T-helper 17 cell (primary cell): Measurements from ENCODE around the gene OR6C3. TPM values are rescaled to one million over a fixed set of nuclear protein-coding genes. Genes with fewer than 3 reads are reported as not detected.

Experiments
- total RNA-seq, 4 donors: library from RNA in 2 of 4; stranded (reverse) in 2 of 4; gene quantifications; one replicate each; pipeline ENCODE4 v1.2.3 and lab custom pipeline; 2022 to 2026

Gene OR6C3
- total RNA-seq, 2 donors from 2014 or later = not detected

Other genes starting within 250 kb of the OR6C3 start
- gene OR9K2, start 204.3 kb upstream of the OR6C3 start, total RNA-seq = not detected
- not detected for gene OR10A7, start 109.7 kb upstream of the OR6C3 start, total RNA-seq
- not detected for gene OR6C74, start 86.1 kb upstream of the OR6C3 start, total RNA-seq
- gene OR6C6, start 34.2 kb upstream of the OR6C3 start, total RNA-seq = not detected
- gene OR6C1, start 16.4 kb upstream of the OR6C3 start, total RNA-seq = not detected
- gene OR6C75, start 32.2 kb downstream of the OR6C3 start, total RNA-seq = not detected
- not detected for gene OR6C65, start 69.8 kb downstream of the OR6C3 start, total RNA-seq
- not detected for gene OR6C76, start 95.5 kb downstream of the OR6C3 start, total RNA-seq
- gene OR6C2, start 113.3 kb downstream of the OR6C3 start, total RNA-seq = not detected
- gene OR6C70, start 139.4 kb downstream of the OR6C3 start, total RNA-seq = under 1 TPM in 1 of 2 donors, not detected in 1; 0.52 TPM
- gene OR6C68, start 161.6 kb downstream of the OR6C3 start, total RNA-seq = not detected
- not detected for gene OR6C4, start 218.9 kb downstream of the OR6C3 start, total RNA-seq
- under 1 TPM in 1 of 2 donors, not detected in 1; 0.30 TPM for gene OR2AP1, start 241.7 kb downstream of the OR6C3 start, total RNA-seq